CD4-positive, alpha-beta T cell (primary cell): ENCODE data around the gene AGBL4. TPM values are rescaled to one million over a fixed set of nuclear protein-coding genes. Genes with fewer than 3 reads are reported as not detected.

Experiments used
- ATAC-seq: fragments of 200-7000 bp; cut with Tn5 transposase; one replicate; pipeline ENCODE4 v1.10.0; 2022; ENCODE audit warnings: mild to moderate bottlenecking; ENCODE audit not compliant: poor library complexity
- CTCF ChIA-PET: fragments of 350-600 bp; sonication (Branson Sonifier 250); formaldehyde crosslinking; loops from one replicate; lab custom pipeline; 2021; ENCODE audit warnings: antibody characterized with exemption, inconsistent platforms; lab: Charles Lee
- POLR2A ChIA-PET: fragments of 350-600 bp; sonication (Branson Sonifier 250); formaldehyde crosslinking; loops from one replicate; lab custom pipeline; 2021; ENCODE audit warnings: antibody characterized with exemption, inconsistent platforms; lab: Charles Lee
- DNase-seq, 14 experiments: peaks; one replicate each; pipeline ENCODE4 v3.0.0-alpha.2; 2013 to 2020; ENCODE audit warnings: mixed read lengths in 2 of 14
- H3K27ac ChIP-seq, 2 donors: one replicate each; pipeline versions ENCODE4 v1.5.1 to v1.7.0; 2013; ENCODE audit warnings: low read length in 2 of 2, low read depth in 1 of 2, mild to moderate bottlenecking in 1 of 2
- H3K27me3 ChIP-seq, 2 experiments: 1 replicate in 1 of 2; 2 replicates in 1 of 2; pipeline versions ENCODE4 v1.6.1 to v1.7.0; 2013; ENCODE audit warnings: low read length in 2 of 2, control low read depth in 1 of 2, mild to moderate bottlenecking in 1 of 2, moderate library complexity in 1 of 2; ENCODE audit not compliant: insufficient read depth in 2 of 2, control insufficient read depth in 1 of 2
- H3K36me3 ChIP-seq: one replicate; pipeline ENCODE4 v1.6.1; 2013; ENCODE audit warnings: low read length, control low read depth; ENCODE audit not compliant: insufficient read depth
- H3K4me1 ChIP-seq: one replicate; pipeline ENCODE4 v1.6.1; 2013; ENCODE audit warnings: low read length, control low read depth; ENCODE audit not compliant: insufficient read depth
- H3K4me3 ChIP-seq: one replicate; pipeline ENCODE4 v1.5.1; 2013; ENCODE audit warnings: mild to moderate bottlenecking, low read length, moderate library complexity
- H3K9me3 ChIP-seq, 2 experiments: 1 replicate in 1 of 2; 2 replicates in 1 of 2; pipeline versions ENCODE4 v1.6.1 to v1.7.0; 2013; ENCODE audit warnings: low read length in 2 of 2, mild to moderate bottlenecking in 2 of 2, control low read depth in 1 of 2, moderate library complexity in 1 of 2; ENCODE audit not compliant: control insufficient read depth in 1 of 2, insufficient read depth in 1 of 2
- H3K27ac Mint-ChIP-seq: one replicate; pipeline ENCODE4 v1.8.0; 2020; ENCODE audit warnings: mixed read lengths
- H3K27me3 Mint-ChIP-seq: one replicate; pipeline ENCODE4 v1.8.0; 2021; ENCODE audit warnings: mixed read lengths
- H3K36me3 Mint-ChIP-seq: one replicate; pipeline ENCODE4 v1.8.0; 2021; ENCODE audit warnings: low read depth, mixed read lengths
- H3K4me1 Mint-ChIP-seq: one replicate; pipeline ENCODE4 v1.8.0; 2021; ENCODE audit warnings: low read depth, mixed read lengths
- H3K4me3 Mint-ChIP-seq: one replicate; pipeline ENCODE4 v1.8.0; 2020; ENCODE audit warnings: mild to moderate bottlenecking, mixed read lengths
- H3K9me3 Mint-ChIP-seq: one replicate; pipeline ENCODE4 v1.8.0; 2020; ENCODE audit warnings: mixed read lengths
- CTCF ChIP-seq: fragments of 200-600 bp; IDR thresholded peaks from one replicate; pipeline ENCODE4 v1.8.0; 2022; ENCODE audit warnings: antibody characterized with exemption, mild to moderate bottlenecking
- intact Hi-C, 2 experiments: fragments of 100-400 bp; cut with DNase I in 1 of 2; cut with micrococcal nuclease in 1 of 2; formaldehyde crosslinking; loops; one replicate each; pipeline versions ENCODE4 v1.15.1 to v1.9.0; 2023 to 2025; cut with DNase I, micrococcal nuclease
- total RNA-seq, 174 experiments: library from RNA in 2 of 174; stranded (reverse) in 2 of 174; gene quantifications; one replicate each; pipeline ENCODE4 v1.2.3 and lab custom pipeline; 2021 to 2026

Gene AGBL4
- total RNA-seq, 2 experiments from 2014 or later = 0.11 TPM; not detected in 1

GRCh38 chr1:48758976-48759375, 1264.8 kb downstream of the AGBL4 start:
- H3K27ac ChIP-seq = no peak overlapping the region
- DNase-seq = no peak
- H3K4me1 ChIP-seq = no peaks in the 10 kb centered on the region
- no peak overlapping the region for H3K4me3 Mint-ChIP-seq
- no peaks in the 10 kb centered on the region for H3K27me3 Mint-ChIP-seq
- no peak overlapping the region for H3K4me3 ChIP-seq
- no peak overlapping the region for H3K27ac Mint-ChIP-seq
- no peak for ATAC-seq
- H3K4me1 Mint-ChIP-seq = no peaks in the 10 kb centered on the region
- intact Hi-C loops = no loop called here
- peaks cover 0 to 6% of the 10 kb centered on the region in 2 experiments for H3K9me3 ChIP-seq
- H3K36me3 ChIP-seq = no peaks in the 10 kb centered on the region
- H3K36me3 Mint-ChIP-seq = peaks cover 69% of the 10 kb centered on the region
- no peaks in the 10 kb centered on the region for H3K27me3 ChIP-seq
- no peaks in the 10 kb centered on the region for H3K9me3 Mint-ChIP-seq
- no peak for TF ChIP-seq CTCF
- CTCF ChIA-PET = no interaction called here
- POLR2A ChIA-PET = no interaction called here

GRCh38 chr1:48757363-48757762, 1266.4 kb downstream of the AGBL4 start:
- no peaks in the 10 kb centered on the region for H3K9me3 Mint-ChIP-seq
- no peaks in the 10 kb centered on the region for H3K27me3 Mint-ChIP-seq
- intact Hi-C loops = no loop called here
- H3K36me3 Mint-ChIP-seq = peaks cover 70% of the 10 kb centered on the region
- no peaks in the 10 kb centered on the region for H3K36me3 ChIP-seq
- no peak overlapping the region for H3K27ac Mint-ChIP-seq
- H3K9me3 ChIP-seq = peaks cover 0 to 6% of the 10 kb centered on the region in 2 experiments
- no peak overlapping the region for H3K4me3 ChIP-seq
- CTCF ChIA-PET = no interaction called here
- no peak for TF ChIP-seq CTCF
- POLR2A ChIA-PET = no interaction called here
- no peaks in the 10 kb centered on the region for H3K4me1 Mint-ChIP-seq
- no peak for ATAC-seq
- no peak overlapping the region for H3K4me3 Mint-ChIP-seq
- H3K4me1 ChIP-seq = no peaks in the 10 kb centered on the region
- DNase-seq = no peak
- H3K27ac ChIP-seq = no peak overlapping the region
- no peaks in the 10 kb centered on the region for H3K27me3 ChIP-seq

GRCh38 chr1:48756683-48757316, 1267.0 kb downstream of the AGBL4 start:
- POLR2A ChIA-PET = no interaction called here
- no peaks in the 10 kb centered on the region for H3K9me3 Mint-ChIP-seq
- H3K36me3 ChIP-seq = no peaks in the 10 kb centered on the region
- no peaks in the 10 kb centered on the region for H3K4me1 ChIP-seq
- no peak overlapping the region for H3K4me3 Mint-ChIP-seq
- H3K36me3 Mint-ChIP-seq = peaks cover 75% of the 10 kb centered on the region
- no peak overlapping the region for H3K4me3 ChIP-seq
- H3K27ac ChIP-seq = no peak overlapping the region
- intact Hi-C loops = no loop called here
- CTCF ChIA-PET = no interaction called here
- no peak overlapping the region for H3K27ac Mint-ChIP-seq
- peaks cover 0 to 6% of the 10 kb centered on the region in 2 experiments for H3K9me3 ChIP-seq
- no peak for TF ChIP-seq CTCF
- H3K27me3 Mint-ChIP-seq = no peaks in the 10 kb centered on the region
- ATAC-seq (no peak), DNase-seq (no peak)
- H3K27me3 ChIP-seq = no peaks in the 10 kb centered on the region
- H3K4me1 Mint-ChIP-seq = no peaks in the 10 kb centered on the region
